GM19468 (cell line): Measurements from ENCODE around the gene PTPRO.
A peak's percentile ranks its signal among the peaks of the same experiment; 100 is the strongest.

Experiments
- ATAC-seq: cut with Tn5 transposase; IDR thresholded peaks from one replicate; pipeline ENCODE4 v1.9.1; 2021; ENCODE audit warnings: mild to moderate bottlenecking, moderate library complexity, moderate number of reproducible peaks; ENCODE audit not compliant: unreplicated experiment; ENCODE audit errors: extremely low read depth

The PTPRO gene

DNA sequence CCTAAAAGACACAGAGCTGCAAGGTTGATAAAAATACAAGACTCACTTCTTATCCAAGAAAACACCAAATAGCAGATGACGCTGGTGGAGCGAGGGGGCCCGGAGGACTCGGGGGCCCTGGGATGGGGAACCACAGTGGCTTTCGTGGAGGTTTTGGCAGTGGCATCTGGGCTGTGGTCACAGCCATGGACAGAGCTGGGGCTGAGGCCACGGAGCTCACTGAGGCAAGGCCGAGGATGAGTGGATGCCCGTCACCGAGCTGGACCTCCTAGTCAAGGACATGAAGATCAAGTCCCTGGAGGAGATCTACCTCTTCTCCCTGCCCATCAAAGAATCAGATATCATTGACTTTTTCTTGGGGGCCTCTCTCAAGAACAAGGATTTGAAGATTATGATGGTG lies 117.2 kb downstream of the PTPRO start:
- ATAC-seq = no peak

DNA sequence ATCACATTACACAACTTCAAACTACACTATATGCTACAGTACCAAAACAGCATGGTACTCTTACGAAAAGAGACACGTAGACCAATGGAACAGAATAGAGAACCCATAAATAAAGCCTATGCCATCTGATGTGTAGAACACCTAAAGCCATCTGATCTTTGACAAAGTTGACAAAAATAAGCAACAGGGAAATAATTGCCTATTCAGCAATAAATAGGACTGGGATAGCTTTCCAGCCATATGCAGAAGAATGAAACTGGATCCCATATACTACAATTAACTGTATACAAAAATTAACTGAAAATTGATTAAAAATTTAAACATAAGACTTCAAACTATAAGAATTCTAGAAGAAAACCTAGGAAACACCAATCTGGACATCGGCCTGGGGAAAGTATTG lies 120.7 kb downstream of the PTPRO start:
- ATAC-seq = no peak

DNA sequence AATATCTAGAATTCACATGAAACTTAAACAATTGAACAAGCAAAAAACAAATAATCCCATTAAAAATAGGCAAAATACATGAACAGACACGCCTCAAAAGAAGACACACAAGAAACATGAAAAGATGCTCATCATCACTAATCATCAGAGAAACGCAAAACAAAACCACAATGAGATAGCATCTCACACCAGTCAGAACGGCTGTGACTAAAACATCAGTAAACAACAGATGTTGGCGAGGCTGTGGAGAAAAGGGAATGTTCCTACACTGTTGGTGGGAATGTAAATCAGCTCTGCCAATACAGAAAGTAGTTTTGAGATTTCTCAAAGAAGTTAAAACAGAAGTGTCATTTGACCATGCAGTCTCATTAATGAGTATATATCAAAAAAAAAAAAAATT lies 121.3 kb downstream of the PTPRO start:
- no peak for ATAC-seq

DNA sequence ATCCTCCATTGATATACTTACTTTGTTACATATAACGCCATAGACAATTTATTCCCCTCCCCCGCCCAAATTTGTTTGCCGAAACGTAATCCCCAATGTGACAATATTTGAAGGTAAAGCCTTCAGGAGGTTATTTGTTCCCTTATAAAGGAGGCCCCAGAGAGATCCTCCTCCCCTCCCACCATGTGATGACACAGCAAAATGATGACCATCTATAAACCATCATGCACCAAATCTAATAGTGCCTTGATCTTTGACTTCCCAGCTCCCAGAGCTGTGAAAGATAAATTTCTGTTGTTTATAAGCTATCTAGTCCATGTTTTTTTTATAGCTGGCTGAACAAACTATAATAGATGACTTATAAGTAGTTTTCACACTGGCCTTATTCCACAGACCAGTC lies 122.2 kb downstream of the PTPRO start:
- ATAC-seq = no peak

DNA sequence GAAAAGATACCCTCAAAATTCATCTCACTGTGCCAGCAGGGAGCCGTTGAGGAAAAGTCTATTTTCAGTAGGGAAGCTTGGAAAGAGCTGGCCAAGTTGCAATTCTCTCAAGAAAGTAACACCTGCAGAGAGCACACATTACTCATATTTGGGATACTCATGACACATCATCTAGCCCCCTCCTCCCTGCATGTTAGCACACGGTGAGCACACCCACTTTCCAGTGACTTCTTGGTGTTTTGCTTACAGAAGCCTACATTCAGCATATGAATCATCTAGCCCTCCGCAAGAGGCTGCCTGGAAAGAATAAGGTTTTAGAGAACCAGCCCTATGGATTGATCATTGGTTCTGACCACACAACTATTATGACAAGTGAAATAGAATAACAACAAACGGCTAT lies 124.5 kb downstream of the PTPRO start:
- ATAC-seq = no peak

DNA sequence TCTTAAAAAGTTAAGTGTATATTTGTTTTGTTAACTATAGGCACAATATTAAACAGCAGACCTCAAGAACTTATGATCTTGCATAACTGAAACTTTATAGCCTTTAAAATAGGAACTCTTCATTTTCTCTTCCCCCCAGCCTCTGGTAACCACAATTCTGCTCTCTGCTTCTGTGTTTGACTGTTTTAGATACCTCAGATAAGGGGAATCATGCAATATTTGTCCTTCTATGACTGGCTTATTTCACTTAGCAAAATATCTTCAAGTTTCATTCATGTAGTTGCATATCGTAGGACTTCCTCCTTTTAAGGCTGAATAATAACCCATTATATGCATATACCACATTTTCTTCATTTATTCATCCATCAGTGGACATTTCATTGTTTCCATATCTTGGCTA lies 131.3 kb downstream of the PTPRO start:
- ATAC-seq = no peak

DNA sequence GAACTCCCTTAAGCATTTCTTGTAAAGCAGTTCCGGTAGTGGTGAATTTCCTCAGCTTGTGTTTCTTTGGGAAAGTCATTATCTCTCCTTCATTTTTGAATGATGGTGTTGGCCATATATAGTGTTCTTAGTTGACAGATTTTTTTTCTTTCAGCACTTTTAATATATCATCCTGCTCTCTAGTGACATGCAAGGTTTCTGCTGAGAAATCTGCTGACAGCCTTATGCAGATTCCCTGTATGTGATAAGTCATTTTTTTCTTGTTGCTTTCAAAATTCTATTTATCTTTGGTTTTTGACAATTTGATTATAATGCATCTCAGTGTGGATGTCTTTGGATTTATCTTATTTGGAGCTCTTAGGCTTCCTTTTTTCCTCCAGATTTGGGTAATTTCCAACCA lies 135.7 kb downstream of the PTPRO start:
- no peak for ATAC-seq

DNA sequence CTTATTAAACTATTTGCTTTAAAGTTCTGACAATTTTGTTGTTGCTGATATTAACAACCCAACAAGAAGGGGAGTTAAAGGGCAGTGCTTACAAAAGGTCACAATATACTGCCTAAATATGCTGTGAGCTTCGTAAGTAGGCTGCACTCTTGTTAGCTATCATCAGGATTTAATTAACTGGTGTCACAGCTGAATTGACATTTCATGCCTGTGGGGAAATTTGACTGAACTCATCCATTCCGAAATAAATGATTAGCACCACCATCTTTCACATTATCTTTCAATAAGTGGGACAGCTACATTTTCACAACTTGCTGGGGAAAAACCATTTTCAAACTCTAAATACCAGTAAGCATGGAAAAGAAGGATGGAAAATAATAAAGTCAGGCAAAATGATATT lies 146.6 kb downstream of the PTPRO start:
- no peak for ATAC-seq

DNA sequence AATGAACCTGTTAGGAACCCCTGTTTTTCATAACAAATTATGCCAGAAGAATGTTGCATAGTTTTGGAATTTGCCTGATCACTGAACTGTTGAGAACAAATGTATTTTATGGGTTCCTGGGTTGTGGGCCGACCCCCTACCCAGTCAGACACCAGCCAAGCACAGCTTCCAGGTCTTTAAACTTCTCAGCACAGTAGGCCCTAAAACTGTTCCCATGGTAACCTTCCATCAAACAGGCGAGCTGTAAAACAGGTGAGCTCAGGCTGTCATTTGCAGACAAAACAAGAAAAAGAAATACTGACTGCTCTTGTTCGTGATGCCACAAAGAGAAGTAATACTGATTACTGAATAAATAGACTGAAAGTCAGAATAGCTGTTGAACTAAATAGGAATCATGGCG lies 147.0 kb downstream of the PTPRO start:
- no peak for ATAC-seq

DNA sequence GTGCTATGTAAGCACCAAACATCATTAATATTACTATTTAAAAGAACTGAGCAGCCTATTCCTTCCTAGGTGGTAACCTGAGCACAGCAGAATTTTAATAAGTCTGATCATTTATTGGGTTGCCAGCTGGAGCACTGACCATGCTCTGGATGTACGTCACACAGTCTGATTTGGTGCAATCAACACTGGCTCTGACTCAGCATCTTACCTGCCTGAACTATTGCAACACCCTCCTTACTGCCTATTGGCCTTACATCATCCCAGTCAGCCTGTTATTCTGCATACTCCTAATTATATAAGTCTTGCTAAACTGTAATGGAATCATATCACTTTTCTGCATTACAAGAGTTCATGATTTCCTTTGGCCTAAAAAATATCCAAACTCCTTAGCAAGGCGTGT lies 149.7 kb downstream of the PTPRO start:
- no peak for ATAC-seq

DNA sequence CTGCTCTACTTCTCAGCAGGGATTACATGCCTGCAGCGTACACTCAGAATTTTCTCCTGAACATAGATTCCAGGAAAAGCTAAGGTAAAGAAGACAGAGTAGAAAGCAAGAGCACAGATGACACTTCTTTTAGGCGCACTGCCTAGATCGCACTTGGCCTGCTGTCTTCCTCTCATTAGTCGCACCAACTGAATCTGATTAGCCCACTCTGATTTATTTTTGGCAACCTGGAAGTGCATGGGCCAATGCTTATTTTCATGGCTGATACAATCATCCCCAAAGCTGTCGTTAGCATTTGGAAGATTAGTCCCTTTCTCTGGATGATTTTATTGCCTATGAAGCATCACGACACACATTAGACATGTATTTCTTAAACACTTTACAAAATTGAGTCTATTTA lies 152.5 kb downstream of the PTPRO start:
- no peak for ATAC-seq

DNA sequence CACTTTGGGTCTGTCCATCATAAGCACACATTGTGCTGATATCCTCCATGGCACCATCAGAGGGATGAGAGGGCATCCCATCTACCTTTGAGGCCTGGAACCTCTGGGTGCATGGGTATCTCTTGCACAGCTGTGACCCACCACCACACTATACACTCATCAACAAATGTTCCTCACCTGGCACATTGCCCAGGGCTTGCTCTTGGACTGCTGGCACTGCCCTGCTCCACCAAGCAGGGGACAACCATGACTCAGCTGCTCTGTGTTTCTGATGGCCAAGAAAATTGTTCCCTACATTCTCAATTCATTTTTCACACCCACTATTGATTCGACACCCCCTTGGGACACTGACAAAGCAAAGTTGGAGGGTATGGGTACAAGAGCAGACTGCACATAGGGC lies 155.5 kb downstream of the PTPRO start:
- ATAC-seq = no peak

DNA sequence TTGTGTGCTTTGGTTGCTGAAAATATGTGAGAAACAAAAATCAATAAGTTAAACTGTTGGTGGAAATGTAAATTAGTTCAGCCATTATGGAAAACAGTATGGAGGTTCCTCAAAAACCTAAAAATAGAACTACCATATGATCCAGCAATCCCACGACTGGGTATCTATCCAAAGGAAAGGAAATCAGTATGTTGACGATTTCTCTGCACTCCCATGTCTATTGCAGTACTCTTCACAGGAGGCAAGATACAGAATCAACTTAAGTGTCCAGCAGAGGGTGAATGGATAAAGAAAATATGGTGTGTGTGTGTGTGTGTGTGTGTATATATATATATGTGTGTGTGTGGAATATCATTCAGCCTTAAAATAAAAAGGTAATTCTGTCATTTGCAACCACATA lies 159.5 kb downstream of the PTPRO start:
- ATAC-seq = no peak

DNA sequence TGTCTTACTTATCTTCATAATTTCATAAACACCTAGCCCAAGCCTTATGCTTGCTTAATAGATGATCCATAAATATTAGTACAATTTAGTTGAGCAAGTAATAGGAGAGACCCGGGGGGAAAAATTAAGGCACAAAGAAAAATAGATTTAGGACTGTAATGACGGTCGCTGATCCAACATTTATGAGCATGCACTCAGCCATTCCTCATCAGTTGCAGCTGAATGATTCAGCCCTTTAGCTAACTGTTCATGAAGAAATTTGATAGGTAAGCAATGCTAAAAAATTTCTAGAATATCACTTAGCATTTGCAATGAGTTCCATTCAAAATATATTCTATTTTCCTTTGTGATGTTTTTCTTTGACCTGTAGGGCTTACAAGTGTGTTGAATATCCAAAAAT lies 163.2 kb downstream of the PTPRO start:
- ATAC-seq = no peak

DNA sequence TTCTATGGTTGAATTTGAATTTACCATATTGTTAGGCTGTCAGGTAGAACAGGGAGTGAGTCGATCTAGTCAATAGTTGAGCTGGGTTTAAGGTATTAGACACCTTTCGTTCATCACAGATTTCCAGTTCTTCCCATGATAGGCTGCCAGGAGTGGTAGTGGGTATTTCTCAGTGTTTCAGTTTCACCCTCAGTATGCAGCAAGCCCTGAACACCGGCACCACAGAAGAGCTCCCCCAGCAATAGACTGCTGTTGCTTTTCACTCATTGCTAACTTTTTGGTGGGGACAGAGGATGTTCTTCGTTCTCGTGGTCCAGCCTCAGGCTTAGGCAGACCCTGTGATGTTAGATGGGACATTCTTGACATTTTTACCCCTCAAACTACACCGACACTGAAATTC lies 164.6 kb downstream of the PTPRO start:
- no peak for ATAC-seq

DNA sequence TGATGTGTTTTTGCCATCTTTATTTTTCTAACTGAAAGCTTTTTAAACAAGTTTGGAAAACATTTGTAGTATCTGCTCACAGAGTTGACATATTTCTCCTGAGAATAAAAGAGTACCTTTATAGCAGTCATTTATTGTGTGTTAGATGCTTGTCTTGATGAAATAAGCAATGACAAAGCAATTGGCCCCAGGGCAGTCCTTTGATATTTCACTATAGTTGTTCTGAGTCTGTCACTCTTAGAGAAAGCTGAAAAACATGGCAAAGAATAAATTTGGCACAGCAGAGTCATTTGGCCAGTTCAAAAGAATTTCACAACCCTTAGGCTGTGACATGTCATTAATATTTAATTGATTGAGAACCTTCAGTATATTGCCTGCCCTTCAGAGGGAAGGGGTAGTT lies 166.2 kb downstream of the PTPRO start:
- no peak for ATAC-seq

DNA sequence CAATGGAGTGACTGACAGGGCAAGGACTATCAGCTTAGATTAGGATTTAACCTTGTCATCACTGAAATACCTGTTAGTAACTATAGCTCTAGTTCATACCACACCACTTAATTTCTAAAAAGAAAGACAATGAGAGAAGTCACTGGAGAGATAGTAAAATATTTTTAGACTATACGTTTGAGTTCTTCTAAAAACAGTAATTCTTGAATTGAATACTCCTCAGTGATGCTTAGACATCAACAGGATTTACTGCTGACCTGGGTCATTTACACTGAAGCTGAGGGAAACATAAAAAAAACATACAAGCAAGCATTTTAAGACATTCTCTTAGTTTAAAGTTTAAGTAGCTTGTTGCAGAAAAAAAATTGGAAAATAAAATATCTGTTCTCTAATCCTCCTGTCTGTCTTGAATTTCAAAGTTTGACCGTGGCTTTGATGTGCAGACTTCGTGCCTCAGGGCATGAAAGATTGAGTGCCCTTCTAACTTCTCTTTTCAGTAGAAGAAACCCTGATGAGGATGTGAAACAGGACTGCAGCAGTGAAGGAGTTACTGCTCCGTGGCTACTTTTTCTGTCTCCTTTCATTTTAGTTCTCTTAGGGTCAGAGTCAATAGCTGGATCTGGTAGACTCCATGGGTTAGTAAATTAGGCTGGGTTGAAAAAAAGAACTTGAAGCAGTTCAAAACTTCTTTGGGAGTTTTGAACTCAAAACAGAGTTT lies 172.2 kb downstream of the PTPRO start:
- peak; percentile 45 for ATAC-seq

DNA sequence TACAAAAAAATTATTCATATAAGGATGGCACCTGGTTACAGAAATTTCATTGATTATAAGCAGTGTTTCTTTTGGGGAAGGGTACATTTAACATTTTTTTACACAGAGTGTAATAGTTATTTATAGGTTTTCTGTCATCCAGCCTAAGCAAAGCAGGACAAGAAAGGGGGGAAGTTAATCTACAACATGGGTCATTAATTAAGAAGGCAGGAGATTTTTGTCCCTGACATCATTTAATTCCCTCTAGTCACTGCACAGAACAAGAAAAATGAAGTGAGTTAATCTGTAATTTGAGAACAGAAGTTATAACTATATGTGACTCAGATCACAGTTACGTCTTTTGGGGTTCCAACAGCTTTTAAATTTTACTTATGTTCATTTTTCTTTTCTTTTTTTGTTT lies 173.4 kb downstream of the PTPRO start:
- ATAC-seq = no peak

DNA sequence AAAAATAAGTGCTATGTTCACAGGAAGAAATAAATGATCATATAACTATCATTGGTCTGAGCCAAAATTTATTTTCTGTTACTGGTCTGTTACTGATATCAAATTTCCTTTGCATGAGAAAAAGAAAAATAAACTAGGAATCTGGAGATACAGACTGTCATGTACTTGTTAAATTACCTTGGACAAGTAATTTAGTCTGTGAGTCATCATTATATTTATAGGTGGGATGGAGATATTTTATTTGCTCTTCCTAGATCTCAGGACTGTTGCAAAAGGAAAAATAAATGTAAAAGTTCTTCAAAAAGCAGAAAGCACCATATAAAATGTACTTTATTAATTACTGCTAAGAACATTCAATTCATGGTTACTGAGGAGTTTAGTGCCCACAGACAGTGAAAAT lies 174.4 kb downstream of the PTPRO start:
- no peak for ATAC-seq

DNA sequence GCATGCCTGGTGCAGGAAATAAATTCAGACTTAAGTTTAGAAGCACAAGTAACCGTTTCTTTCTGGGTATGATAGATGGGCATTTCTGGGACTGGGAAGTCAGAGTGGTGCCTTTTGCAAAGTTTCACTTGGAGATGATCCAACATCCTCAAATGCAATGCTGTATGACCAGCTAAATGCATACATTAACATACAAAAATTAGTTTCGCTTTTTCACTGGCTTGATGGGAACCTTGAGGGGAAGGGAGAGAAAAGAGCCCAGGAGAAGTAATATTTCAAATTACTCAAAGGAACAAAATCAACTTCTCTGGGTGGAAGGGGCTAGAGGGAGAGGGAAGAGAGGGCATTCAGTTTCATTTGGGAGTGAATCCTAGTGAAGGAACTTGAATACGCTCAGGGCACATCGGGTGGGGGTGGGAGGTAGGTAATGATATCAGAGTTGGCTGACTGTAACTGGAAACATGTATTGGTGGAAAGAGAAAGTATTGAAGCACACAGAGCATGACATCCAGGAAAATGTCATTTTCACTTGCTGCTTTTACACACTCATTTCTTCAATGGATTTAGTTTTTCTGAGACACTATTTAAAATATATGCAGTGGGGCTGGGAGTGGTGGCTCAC lies 175.5 kb downstream of the PTPRO start:
- no peak for ATAC-seq

DNA sequence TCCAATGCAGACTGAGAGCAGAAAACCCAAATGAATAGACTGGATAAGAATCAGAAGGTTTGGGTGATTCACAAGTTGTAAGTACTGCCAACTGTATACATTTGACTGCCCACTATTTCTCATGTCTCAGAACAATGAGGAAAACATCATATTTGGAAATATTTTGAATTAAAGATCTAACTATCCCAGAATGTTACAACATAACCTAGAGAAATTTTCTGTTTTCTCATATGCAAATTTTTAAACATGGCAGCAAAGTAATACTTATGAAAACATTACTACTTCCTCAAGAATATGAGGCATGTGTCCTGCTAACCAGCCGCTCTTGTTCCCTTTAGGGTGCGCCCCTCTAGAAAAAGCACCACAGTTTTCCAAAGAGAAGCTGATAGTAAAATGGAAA lies 179.9 kb downstream of the PTPRO start:
- ATAC-seq = no peak

DNA sequence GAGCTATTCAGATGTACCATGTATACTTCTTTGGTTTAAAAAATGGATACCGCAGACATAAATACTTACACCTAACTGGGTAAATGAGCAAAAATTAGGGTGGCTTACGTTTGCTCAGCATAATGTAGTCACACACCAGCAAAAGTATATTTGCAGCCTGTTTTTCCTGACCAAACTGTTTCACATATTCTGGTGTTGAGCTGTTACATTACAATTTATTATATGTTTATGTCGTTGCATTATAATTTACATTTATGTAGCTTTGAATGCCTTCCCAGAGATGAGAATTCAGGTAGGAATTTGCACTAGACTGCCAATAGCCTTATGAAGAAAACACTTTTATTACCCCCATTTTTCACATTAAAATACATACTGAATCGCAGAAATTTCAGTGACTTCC lies 183.3 kb downstream of the PTPRO start:
- ATAC-seq = no peak
